Epithelial cell of proximal tubule (primary cell): Measurements from ENCODE around the gene MINK1. TPM values are rescaled to one million over a fixed set of nuclear protein-coding genes. Genes with fewer than 3 reads are reported as not detected.

Source experiments
- DNase-seq: peaks from one replicate; pipeline ENCODE4 v3.0.0-alpha.2; 2011; ENCODE audit warnings: low read depth
- H3K4me3 ChIP-seq: 2 replicates; pipeline ENCODE4 v1.5.1; 2011; ENCODE audit warnings: low read depth, mild to moderate bottlenecking, low read length
- total RNA-seq: library from RNA; depleted of rRNA; stranded (reverse); fragments of >200 nt; gene quantifications from 2 replicates; pipeline ENCODE4 v1.2.3, GENCODE V29; 2015
- TF ChIP-seq, protein P1 (sequence below): conservative IDR thresholded peaks from 2 replicates; pipeline ENCODE4 v1.5.1; 2012; ENCODE audit warnings: low read depth, mild to moderate bottlenecking, low read length

MINK1 gene
- total RNA-seq, 1 donor from 2014 or later, result 39.9 TPM

DNA sequence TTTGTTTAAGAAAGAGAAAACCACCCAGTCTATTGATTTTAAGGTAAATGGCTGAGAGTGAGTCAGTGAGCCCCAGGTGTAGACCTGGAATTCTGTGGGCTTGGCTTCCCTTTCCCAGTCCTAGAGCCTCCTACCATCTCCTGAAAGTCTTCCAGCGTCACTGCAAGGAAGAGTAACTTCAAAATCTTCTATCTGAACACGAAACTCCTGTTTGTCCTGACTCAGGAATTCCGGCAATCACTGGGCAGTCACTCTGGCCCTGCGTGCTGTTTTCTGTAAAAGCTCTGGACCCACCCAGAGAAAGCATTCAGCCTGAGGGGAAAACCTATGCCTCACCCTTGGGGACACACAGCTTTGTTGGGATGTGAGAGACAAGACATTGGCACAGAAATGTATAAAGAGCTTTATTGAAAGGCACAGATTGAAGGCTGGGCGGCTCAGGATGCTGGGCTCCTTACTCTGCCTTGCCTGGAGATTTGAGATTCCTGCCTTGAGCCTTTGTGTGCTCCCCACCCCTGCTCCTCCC is 15.9 kb downstream of the MINK1 start:
- TF ChIP-seq, protein P1, sequence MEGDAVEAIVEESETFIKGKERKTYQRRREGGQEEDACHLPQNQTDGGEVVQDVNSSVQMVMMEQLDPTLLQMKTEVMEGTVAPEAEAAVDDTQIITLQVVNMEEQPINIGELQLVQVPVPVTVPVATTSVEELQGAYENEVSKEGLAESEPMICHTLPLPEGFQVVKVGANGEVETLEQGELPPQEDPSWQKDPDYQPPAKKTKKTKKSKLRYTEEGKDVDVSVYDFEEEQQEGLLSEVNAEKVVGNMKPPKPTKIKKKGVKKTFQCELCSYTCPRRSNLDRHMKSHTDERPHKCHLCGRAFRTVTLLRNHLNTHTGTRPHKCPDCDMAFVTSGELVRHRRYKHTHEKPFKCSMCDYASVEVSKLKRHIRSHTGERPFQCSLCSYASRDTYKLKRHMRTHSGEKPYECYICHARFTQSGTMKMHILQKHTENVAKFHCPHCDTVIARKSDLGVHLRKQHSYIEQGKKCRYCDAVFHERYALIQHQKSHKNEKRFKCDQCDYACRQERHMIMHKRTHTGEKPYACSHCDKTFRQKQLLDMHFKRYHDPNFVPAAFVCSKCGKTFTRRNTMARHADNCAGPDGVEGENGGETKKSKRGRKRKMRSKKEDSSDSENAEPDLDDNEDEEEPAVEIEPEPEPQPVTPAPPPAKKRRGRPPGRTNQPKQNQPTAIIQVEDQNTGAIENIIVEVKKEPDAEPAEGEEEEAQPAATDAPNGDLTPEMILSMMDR, result no peak
- no peak overlapping the region for H3K4me3 ChIP-seq
- no peak for DNase-seq

DNA sequence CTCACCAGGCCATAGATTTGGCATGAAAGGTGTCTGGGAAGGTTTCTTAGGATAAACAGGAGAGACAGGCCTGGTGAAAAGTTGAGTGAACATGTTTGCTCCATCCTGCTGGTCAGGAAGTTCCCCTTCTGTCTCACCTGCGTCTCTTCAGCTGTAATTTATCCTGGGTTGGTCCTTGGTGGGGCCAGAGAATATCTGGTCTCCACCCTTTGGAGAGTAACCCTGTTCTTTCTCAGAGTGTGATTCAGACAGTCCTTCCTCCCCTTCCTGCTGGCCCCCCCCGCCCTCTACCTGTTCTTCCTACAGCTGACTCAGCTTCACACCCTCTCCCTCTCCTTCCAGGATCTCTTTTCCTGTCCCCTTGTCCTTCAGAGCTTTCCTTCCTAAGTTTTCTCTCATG is 17.1 kb downstream of the MINK1 start:
- no peak overlapping the region for H3K4me3 ChIP-seq
- no peak for DNase-seq
- TF ChIP-seq, protein P1, result no peak

GRCh38 chr17:4851084-4851483 is 17.9 kb downstream of the MINK1 start:
- no peak for DNase-seq
- TF ChIP-seq, protein P1, result no peak
- no peak overlapping the region for H3K4me3 ChIP-seq

DNA sequence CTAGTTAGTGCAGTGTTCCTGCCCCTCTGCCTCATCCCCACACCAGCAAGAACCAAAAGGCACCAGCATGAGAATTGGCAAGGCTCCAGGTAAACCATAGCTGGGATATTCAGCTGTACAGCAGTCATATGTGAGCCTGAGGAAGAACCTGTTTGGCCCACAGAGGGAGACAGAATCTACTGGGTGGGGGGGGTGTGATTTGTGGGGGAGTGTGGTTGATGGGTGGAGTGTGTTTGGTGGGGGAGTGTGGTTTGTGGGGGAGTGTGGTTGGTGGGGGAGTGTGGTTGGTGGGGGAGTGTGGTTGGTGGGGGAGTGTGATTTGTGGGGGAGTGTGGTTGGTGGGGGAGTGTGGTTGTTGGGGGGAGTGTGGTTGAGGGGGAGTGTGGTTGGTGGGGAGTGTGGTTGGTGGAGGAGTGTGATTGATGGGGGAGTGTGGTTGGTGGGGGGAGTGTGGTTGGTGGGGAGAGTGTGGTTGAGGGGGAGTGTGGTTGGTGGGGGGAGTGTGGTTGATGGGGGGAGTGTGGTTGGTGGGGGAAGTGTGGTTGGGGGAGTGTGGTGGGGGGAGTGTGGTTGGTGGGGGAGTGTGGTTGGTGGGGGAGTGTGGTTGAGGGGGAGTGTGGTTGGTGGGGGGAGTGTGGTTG is 19.5 kb downstream of the MINK1 start:
- H3K4me3 ChIP-seq, result no peak overlapping the region
- no peak for DNase-seq
- TF ChIP-seq, protein P1, result peak; percentile 11

DNA sequence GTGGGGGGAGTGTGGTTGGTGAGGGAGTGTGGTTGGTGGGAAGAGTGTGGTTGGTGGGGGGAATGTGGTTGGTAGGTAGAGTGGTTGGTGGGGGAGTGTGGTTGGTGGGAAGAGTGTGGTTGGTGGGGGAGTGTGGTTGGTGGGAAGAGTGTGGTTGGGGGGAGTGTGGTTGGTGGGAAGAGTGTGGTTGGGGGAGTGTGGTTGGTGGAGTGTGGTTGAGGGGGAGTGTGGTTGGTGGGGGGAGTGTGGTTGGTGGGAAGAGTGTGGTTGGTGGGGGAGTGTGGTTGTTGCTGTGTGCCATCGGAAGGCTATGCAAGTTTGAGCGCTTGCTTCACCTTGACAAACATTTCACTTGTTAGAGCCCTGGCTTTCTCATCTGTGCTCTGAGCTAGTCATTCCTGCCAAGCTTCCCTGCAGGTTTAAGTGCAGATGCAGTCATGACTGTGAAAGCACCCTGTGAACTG is 20.1 kb downstream of the MINK1 start:
- no peak overlapping the region for H3K4me3 ChIP-seq
- TF ChIP-seq, protein P1, result no peak
- no peak for DNase-seq

GRCh38 chr17:4854111-4854681 is 21.1 kb downstream of the MINK1 start:
- no peak for DNase-seq
- H3K4me3 ChIP-seq, result no peak overlapping the region
- TF ChIP-seq, protein P1, result no peak
